MG63 (cell line): ENCODE data around the gene MYD88. TPM values are rescaled to one million over a fixed set of nuclear protein-coding genes. Genes with fewer than 3 reads are reported as not detected.
A peak's percentile ranks its signal among the peaks of the same experiment; 100 is the strongest.
"Not testable (repeated sequence)": the region's sequence is repeated elsewhere in the genome, so short reads cannot be mapped to it uniquely, and the experiment has no call there.

ENCODE experiments used
- DNase-seq: peaks from one replicate; pipeline ENCODE4 v3.0.0-alpha.2; 2020
- H3K27me3 ChIP-seq: fragments of 250-450 bp; sonication (Bioruptor Pico); 2 replicates; pipeline ENCODE4 v1.5.1; 2020; ENCODE audit warnings: mild to moderate bottlenecking, moderate library complexity
- H3K36me3 ChIP-seq: fragments of 250-450 bp; sonication (Bioruptor Pico); 2 replicates; pipeline ENCODE4 v1.5.1; 2020; ENCODE audit warnings: mild to moderate bottlenecking, moderate library complexity
- H3K4me3 ChIP-seq: fragments of 250-450 bp; sonication (Bioruptor Pico); 2 replicates; pipeline ENCODE4 v1.5.1; 2020; ENCODE audit warnings: mild to moderate bottlenecking, moderate library complexity
- H3K9me3 ChIP-seq: fragments of 250-450 bp; sonication (Bioruptor Pico); 2 replicates; pipeline ENCODE4 v1.5.1; 2020; ENCODE audit warnings: mild to moderate bottlenecking, moderate library complexity
- total RNA-seq: library from RNA; depleted of rRNA; stranded (reverse); fragments of >200 nt; shearing (Covaris generic); gene quantifications from 2 replicates; pipeline ENCODE4 v1.2.3, GENCODE V29; 2014; ENCODE audit warnings: low replicate concordance

Gene MYD88
- total RNA-seq, 1 experiment from 2014 or later, result 4.1 TPM

DNA sequence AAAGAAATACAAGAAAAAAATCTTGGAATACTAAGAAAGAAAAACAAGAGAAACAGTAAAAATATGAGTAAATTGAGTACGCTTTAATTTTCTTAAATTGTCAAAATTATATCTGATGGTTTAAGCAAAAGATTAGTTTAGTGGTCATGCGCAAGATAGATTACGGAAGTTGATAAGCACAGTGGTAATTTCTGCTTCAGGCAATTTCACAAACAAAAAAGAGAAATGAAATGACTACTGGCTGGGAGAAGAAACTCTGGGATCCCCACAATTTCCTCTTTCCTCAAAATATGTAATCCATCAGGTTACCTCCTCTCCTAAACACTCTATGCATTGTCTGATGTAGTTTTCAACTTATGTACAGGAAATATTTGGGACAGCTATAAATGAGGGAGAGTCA is 9.0 kb downstream of the MYD88 start:
- Histone ChIP-seq H3K36me3 (no peaks in the 10 kb centered on the region), H3K4me3 (no peak overlapping the region), H3K9me3 (no peaks in the 10 kb centered on the region), H3K27me3 (no peaks in the 10 kb centered on the region)
- no peak for DNase-seq

DNA sequence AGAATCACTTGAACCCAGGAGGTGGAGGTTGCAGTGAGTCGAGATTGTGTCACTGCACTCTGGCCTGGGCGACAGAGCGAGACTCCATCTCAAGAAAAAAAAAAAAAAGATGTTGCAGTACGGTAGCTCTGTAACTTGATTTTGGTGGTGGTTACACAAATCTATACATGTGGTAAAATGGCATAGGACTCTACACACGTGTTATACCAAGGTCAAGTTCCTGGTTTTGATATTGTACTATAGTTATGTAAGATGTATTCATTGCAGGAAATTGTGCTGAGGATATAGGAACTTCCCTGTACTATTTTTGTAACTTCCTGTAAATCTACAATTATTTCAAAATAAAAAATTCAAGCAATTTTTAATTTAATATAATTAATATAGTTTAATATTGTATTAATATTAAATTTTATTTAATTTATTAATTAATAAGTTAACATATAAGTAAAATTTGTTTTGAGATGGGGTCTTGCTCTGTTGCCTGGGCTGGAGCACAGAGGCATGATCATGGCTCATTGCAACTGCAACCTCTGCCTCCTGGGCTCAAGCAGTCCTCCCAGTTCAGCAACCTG is 9.9 kb downstream of the MYD88 start:
- no peaks in the 10 kb centered on the region for H3K27me3 ChIP-seq
- H3K9me3 ChIP-seq, result no peaks in the 10 kb centered on the region
- H3K4me3 ChIP-seq, result no peak overlapping the region
- no peak for DNase-seq
- H3K36me3 ChIP-seq, result no peaks in the 10 kb centered on the region

DNA sequence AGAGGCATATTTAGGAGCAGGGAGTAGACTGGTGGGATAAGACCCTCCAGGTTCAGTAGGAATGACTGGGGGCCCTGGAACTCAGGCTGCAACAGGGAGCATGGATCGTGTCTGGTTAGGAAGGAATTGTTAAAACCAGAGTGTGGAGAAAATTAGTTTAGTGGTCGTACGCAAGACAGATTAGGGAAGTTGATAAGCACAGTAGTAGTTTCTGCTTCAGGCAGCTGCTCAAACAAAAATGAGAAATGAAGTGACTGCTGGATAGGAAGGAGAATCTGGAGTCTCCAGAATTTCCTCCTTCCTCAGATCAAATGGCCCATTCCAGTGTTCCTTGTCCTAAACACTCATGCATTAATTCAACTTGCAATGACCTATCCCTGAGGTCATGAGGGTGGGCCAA is 11.2 kb downstream of the MYD88 start:
- no peak for DNase-seq
- Histone ChIP-seq H3K36me3 (no peaks in the 10 kb centered on the region), H3K4me3 (no peak overlapping the region), H3K27me3 (no peaks in the 10 kb centered on the region), H3K9me3 (no peaks in the 10 kb centered on the region)

DNA sequence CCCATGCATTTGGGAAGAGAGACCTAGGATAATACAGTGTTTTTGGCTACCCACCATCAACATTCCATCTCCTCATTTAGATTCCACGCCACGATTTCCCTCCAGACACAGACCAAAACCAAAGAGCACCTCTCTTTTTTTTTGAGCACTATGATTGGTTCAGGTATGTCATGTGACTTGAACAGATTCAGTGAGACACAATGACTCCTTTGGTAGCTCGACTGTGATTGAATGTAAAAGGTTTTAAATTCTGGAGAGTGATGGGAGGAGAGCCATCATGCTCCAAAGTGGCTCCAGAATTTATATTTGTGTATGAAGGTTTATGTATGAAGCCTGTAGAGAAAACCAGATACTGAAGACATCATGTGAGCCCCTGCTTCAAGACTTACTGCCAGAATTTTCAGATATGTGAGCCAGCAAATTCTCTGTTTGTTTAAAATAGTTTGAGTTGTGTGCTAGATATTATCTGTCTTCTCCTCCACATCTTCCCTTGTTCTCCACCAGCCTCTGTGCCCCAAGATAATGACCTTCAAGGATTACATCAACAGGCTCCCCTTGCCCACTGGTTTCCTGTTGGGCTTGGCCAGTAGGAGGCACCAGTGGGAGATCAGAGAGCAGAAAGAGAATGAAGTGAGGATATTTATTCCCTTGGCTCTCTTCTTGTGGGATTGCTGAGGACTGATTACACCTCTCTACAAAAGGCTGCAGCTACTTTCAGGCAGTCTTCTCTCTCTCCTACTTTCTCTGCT is 12.5 kb downstream of the MYD88 start:
- DNase-seq, result no peak

DNA sequence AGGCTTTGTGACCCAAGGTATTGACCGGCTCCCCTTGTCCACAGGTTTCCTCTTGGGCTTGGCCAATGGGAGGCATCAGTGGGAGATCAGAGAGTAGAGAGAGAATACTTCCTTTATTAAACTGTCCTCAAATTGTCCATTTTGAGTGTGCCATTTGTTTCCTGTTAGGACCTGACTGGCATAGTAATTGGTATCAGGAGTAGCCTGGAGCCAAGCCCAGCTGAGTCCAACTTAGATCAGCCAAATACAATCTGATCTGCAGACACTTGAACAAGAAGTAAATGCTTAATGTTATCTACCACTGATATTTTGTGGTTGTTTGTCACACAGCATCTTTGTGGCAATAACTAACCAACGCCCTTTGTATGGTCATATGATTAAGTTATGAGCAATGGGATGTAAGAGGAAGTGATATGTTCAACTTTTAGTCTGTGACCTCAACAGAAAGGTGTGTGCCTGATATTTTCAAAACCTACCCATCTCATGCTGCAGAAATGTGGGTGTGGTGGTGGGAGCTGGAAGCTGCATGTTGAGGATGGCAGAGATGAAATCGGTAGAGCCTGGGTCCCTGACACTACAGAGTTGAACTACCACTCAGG is 13.3 kb downstream of the MYD88 start:
- no peak for DNase-seq
- no peaks in the 10 kb centered on the region for H3K36me3 ChIP-seq
- H3K9me3 ChIP-seq, result no peaks in the 10 kb centered on the region
- H3K27me3 ChIP-seq, result no peaks in the 10 kb centered on the region
- no peak overlapping the region for H3K4me3 ChIP-seq

More for the DNA sequence above, 12.5 kb downstream of the MYD88 start:
- Histone ChIP-seq H3K4me3 (no peak overlapping the region), H3K9me3 (no peaks in the 10 kb centered on the region), H3K27me3 (no peaks in the 10 kb centered on the region), H3K36me3 (no peaks in the 10 kb centered on the region)

DNA sequence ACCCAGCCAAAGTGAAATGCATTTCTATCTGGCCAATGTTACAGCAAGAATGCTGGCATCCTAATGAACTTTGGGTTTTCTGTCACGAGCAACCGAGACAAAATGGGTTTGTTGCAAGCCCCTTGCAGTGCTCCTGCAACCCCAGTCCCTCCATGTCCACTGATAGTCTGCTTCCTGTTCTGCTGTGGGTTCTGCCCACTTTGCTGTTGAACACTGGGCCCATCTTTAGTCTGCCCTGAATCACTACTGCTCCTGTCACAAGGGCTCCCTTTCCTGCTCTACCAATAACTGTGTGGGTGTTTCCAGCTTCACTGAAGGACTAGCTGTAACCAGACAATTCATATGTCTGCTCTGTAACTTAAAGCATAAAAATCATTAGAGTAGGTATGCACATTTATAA is 14.1 kb downstream of the MYD88 start:
- no peak overlapping the region for H3K4me3 ChIP-seq
- no peaks in the 10 kb centered on the region for H3K9me3 ChIP-seq
- H3K27me3 ChIP-seq, result no peaks in the 10 kb centered on the region
- no peaks in the 10 kb centered on the region for H3K36me3 ChIP-seq
- no peak for DNase-seq

DNA sequence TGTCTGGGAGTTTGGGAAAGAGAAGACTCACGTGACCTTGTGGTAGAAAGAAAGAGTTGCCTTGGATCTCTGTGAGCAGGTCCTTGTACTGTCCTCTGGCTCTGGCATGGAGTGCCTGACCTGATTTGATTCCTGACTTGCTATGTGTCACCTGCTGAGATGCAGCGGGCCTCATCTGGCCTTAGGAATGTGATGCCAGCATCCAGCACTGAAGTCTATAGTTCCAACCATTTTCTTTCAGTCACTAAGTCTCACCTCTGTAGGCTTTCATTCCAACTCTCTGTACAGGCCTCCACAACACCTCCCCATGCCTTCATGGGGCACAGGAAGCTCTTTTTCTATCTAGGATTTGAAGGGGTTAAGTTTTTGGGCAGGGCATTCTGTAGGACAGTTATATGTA is 14.8 kb downstream of the MYD88 start:
- Histone ChIP-seq H3K36me3 (no peaks in the 10 kb centered on the region), H3K9me3 (no peaks in the 10 kb centered on the region), H3K27me3 (no peaks in the 10 kb centered on the region), H3K4me3 (no peak overlapping the region)
- no peak for DNase-seq

DNA sequence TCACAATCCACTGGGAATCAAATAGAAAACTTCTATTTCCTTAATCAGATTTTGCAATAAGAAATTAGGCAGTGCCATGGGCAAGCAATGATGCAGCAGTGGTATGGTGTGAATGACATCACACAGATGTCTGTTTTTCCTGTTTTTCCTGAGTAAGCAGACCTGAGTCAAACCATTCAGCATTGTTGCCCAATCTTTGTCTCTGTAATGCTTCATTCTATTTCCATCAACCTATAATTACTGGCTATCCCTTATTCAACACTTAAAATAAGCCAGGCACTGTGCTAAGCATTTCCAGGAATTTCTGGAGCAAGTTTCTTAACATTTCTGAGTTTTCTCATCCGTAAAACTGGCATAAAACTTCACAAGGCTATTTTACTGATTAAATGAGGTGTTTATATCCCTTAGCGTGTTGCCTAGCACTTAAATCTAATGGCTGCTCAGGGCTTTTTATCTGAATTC is 15.6 kb downstream of the MYD88 start:
- no peak for DNase-seq
- Histone ChIP-seq H3K27me3 (no peaks in the 10 kb centered on the region), H3K36me3 (no peaks in the 10 kb centered on the region), H3K4me3 (no peak overlapping the region), H3K9me3 (no peaks in the 10 kb centered on the region)

DNA sequence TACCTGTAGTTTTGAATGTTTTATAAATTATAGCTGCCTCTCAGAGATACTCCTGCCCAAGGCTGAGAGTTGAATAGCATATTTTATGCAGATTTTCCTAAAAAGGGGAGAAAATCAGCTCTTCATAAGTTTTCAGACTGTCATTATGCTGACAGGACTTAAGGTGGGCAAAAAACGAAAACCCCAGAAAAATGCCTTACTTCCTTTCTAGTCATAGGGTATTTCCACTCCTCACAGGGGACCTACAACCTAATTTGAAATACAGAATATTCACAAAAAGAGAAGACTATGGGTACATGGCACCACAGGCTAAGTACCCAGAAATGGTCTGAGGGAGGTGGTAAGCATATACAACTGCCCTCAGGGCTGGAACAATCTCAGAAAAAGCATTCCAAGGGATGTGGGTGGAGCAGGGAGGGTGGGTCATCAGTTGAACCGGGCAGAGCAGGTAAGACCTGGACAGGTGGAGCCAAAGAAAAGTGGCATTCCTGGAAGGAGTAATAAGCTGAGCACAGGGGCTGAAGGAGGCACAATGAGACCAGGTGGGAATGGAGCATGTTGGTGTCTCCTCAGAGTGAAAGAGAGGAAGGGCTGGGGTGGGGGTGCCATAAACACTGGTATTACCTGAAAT is 16.3 kb downstream of the MYD88 start:
- no peak for DNase-seq
- H3K36me3 ChIP-seq, result no peaks in the 10 kb centered on the region
- no peaks in the 10 kb centered on the region for H3K9me3 ChIP-seq
- H3K4me3 ChIP-seq, result no peak overlapping the region
- no peaks in the 10 kb centered on the region for H3K27me3 ChIP-seq

DNA sequence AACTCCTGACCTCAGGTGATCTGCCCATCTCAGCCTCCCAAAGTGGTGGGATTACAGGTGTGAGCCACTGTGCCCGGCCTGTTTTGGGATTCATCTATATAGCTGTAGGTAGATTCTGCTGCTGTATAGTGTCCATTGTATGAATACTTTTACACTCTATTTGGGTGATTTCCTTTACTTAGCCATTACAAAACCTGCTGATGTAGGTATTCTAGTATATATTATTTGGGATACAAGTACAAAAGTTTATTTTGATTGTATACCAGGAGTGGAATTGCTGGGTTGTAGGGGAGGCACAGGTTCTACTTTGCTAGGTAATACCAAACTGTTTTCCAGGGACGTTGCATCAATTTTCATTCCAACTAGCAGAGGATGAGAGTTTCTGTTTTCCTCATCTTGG is 17.4 kb downstream of the MYD88 start:
- DNase-seq, result no peak
- H3K9me3 ChIP-seq, result no peaks in the 10 kb centered on the region
- no peaks in the 10 kb centered on the region for H3K36me3 ChIP-seq
- no peak overlapping the region for H3K4me3 ChIP-seq
- H3K27me3 ChIP-seq, result no peaks in the 10 kb centered on the region

DNA sequence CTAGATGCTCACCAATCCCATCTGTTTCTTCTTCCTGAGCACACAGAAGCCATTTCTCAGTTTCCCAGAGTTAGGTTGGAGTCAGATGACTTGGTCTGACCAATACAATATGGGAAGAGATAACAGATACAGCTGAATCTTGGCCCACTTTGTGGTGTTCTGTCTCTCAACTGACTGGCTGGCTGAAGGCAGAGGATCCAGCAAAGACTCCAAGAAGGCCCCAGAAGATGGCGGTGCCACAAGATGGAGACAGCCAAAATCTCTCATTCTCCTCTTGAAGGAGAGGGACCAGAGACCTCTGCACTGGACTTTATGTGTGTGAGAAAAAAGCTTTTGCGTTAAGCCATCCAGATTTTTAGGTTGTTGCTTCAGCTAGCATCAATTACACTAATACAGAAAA is 18.7 kb downstream of the MYD88 start:
- Histone ChIP-seq H3K36me3 (no peaks in the 10 kb centered on the region), H3K9me3 (no peaks in the 10 kb centered on the region), H3K4me3 (no peak overlapping the region), H3K27me3 (no peaks in the 10 kb centered on the region)
- DNase-seq, result no peak

DNA sequence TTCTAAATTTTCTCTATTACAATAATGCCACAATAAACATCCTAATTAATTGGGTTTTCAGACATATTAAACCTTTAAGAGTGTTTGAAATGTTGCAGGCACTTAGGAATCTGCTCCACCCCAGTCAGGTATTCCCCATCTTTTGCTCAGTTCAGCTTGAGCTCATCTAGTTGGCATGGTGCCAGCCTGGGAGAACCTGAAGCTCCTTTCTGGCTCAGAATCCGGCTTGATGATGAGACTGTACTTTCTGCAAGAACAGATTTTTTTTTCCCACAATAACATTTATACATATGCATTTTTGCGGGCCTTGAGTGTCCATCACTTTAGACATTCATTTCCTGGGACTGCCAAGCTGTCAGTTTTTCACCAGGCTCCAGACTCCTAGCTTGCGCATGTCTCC is 19.1 kb downstream of the MYD88 start:
- DNase-seq, result no peak
- no peaks in the 10 kb centered on the region for H3K36me3 ChIP-seq
- H3K4me3 ChIP-seq, result no peak overlapping the region
- H3K9me3 ChIP-seq, result no peaks in the 10 kb centered on the region
- H3K27me3 ChIP-seq, result no peaks in the 10 kb centered on the region

DNA sequence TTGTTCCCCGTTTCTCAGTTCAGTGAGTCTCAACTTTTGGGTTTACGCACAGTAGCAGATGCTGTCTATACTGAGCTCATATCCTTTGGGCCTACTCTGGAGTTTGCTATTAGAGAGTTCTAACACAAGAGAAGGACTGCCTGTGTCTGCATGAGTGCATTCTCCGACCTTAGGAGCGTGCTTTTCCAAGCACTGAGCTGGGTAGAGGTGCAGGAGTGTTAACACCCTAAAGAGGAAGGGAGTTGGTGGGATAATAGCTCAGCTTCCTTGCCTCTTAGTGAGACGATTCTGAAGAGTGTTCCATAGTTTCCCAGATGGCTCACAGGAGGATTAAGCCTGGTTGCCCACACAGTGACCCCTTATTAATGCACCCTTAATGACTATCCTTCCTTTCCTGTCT is 20.0 kb downstream of the MYD88 start:
- Histone ChIP-seq H3K27me3 (no peaks in the 10 kb centered on the region), H3K36me3 (no peaks in the 10 kb centered on the region), H3K9me3 (no peaks in the 10 kb centered on the region), H3K4me3 (no peak overlapping the region)
- DNase-seq, result no peak

DNA sequence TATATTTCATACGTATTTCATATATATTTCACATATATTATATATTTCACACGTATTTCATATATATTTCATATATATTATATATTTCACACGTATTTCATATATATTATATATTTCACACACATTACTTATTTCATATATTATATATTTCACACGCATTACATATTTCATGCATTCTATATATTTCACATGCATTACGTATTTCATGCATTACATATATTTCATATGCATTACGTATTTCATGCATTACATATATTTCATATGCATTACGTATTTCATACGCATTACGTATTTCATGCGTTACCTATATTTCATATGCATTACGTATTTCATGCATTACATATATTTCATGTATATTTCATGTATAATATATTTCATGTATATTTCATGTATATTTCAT is 22.2 kb downstream of the MYD88 start:
- not testable (repeated sequence) for DNase-seq, H3K36me3 ChIP-seq, H3K4me3 ChIP-seq, H3K9me3 ChIP-seq, H3K27me3 ChIP-seq

DNA sequence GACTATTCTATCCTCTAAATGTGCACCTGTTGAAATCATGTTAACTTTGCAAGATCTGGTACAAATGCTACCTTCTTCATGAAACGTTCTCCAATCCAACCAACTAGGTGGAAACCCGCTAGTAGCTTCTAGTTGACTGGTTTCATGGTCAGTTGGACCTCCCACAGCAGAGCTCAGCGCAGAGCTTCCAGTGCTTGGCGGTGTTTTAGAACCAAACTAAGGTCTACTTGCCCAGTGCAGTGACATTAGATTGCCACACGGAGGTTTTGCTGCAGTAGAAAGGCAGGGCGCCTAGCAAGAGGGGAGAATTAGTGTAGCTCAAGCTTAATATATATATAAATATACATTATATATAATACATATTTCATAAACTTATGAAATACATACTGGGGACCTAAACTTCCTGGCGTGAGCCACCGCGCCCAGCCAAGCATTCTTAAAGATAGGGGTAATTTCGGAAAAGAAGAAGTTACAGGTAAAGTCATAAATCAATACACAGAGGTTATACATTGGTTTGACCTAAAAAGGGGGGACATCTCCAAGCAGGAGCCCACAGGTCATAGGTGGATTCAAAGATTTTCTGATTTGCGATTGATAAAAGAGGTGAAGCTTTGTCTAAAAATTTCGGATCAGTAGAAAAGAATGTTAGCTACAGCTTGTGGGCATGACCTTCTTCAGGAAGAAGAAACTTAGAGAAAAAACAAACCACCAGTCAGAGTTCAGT is 24.8 kb downstream of the MYD88 start:
- no peaks in the 10 kb centered on the region for H3K27me3 ChIP-seq
- H3K9me3 ChIP-seq, result no peaks in the 10 kb centered on the region
- no peak for DNase-seq

DNA sequence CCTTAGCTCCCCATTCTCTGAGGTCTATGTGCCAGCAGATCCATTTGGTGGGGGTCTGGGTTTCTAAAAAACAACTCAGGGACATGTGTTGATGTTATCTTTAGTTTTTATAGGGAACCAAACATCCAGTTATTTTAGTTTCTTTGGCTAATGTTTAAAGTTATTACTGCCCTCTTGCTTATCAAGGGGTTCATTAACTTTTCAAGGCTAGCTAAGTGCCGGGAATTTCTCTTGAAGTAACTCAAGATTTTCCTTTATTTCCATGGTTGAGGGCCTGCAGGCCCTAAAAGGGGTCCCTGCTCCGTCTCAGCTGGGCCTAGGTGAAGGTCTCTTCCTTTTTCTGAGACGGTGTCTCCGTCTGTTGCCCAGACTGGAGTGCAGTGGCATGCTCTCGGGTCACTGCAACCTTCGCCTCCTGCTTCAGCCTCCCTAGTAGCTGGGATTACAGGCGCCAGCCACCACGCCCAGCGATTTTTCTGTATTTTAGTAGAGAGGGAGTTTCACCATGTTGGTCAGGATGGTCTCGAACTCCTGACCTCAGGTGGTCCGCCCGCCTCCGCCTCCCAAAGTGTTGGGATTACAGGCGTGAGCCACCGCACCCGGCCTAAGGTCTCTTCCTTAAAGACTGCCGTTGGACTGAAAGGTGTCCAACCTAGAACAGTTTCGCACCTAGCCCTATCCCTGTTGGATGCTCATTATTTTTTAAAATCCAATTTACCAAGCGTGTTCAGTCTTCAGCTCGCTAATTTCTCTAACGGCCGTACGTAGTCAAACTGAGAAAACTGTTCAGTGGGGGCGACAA is 25.6 kb downstream of the MYD88 start:
- Histone ChIP-seq H3K27me3 (no peaks in the 10 kb centered on the region), H3K36me3 (no peaks in the 10 kb centered on the region), H3K9me3 (no peaks in the 10 kb centered on the region), H3K4me3 (peak overlapping the region; percentile 62)
- DNase-seq, result no peak

More for the DNA sequence above, 24.8 kb downstream of the MYD88 start:
- Histone ChIP-seq H3K4me3 (no peak overlapping the region), H3K36me3 (no peaks in the 10 kb centered on the region)
